Measurements from ENCODE around the gene GPR87. TPM values are rescaled to one million over a fixed set of nuclear protein-coding genes. Genes with fewer than 3 reads are reported as not detected.

Gene GPR87
- total RNA-seq, 1 experiment from 2014 or later: not detected

GRCh38 chr3:151315846-151316245 is 774 bp downstream of the GPR87 start:
- ChIA-PET POLR2A (no interaction called here), CTCF (interaction anchor here (1.5 kb wide), 1 partner anchor 12 kb away, joined by 7 read pairs; no protein-coding TSS in a partner anchor)
- Mint-ChIP-seq H3K27ac (peak overlapping the region; percentile 86), H3K4me3 (no peak overlapping the region), H3K36me3 (no peaks in the 10 kb centered on the region), H3K4me1 (peaks cover 51% of the 10 kb centered on the region), H3K9me3 (no peaks in the 10 kb centered on the region), H3K27me3 (ENCODE audit: low read depth) (no peaks in the 10 kb centered on the region)
- no peak for ATAC-seq
- DNase-seq (ENCODE audit: low spot score): no peak
- TF ChIP-seq TCF7 (CRISPR knock-in tag; IDR thresholded peaks at IDR 0.05; ENCODE audit: low read depth) (no peak), TEAD1 (CRISPR knock-in tag; IDR thresholded peaks at IDR 0.05) (no peak), OVOL2 (CRISPR knock-in tag; IDR thresholded peaks at IDR 0.05; ENCODE audit: borderline replicate concordance) (no peak), NFE2L1 (CRISPR knock-in tag; IDR thresholded peaks at IDR 0.05) (no peak), KAT7 (CRISPR knock-in tag; IDR thresholded peaks at IDR 0.05; ENCODE audit: borderline replicate concordance) (no peak), RORB (CRISPR knock-in tag; IDR thresholded peaks at IDR 0.05) (no peak), CREB1 (CRISPR knock-in tag; IDR thresholded peaks at IDR 0.05) (no peak), ZBTB21 (CRISPR knock-in tag; IDR thresholded peaks at IDR 0.05; ENCODE audit: borderline replicate concordance) (no peak), HMGA2 (CRISPR knock-in tag; IDR thresholded peaks at IDR 0.05) (no peak), ARID4B (CRISPR knock-in tag; IDR thresholded peaks at IDR 0.05; ENCODE audit: borderline replicate concordance) (no peak), PREB (CRISPR knock-in tag; IDR thresholded peaks at IDR 0.05; ENCODE audit: borderline replicate concordance) (no peak), ERG (CRISPR knock-in tag; IDR thresholded peaks at IDR 0.05) (no peak), ZNF671 (CRISPR knock-in tag; IDR thresholded peaks at IDR 0.05) (no peak), ZNF317 (CRISPR knock-in tag; IDR thresholded peaks at IDR 0.05; ENCODE audit: borderline replicate concordance, low read depth) (no peak), SMAD4 (CRISPR knock-in tag; IDR thresholded peaks at IDR 0.05) (no peak), FOXP1 (CRISPR knock-in tag; IDR thresholded peaks at IDR 0.05; ENCODE audit: borderline replicate concordance) (no peak), TEAD4 (CRISPR knock-in tag; IDR thresholded peaks at IDR 0.05) (no peak), MYBL2 (CRISPR knock-in tag; IDR thresholded peaks at IDR 0.05) (no peak), NR2C2 (CRISPR knock-in tag; IDR thresholded peaks at IDR 0.05) (no peak)

- Mint-ChIP-seq H3K9me3 (no peaks in the 10 kb centered on the region), H3K27ac (peak overlapping the region; percentile 83)
- CTCF ChIA-PET: no interaction called here
- TF ChIP-seq ZNF121 (CRISPR knock-in tag; IDR thresholded peaks at IDR 0.05): no peak
- no peak for TF ChIP-seq ZSCAN18 (CRISPR knock-in tag; IDR thresholded peaks at IDR 0.05)
- TF ChIP-seq ZNF138 (CRISPR knock-in tag; conservative IDR thresholded peaks at IDR 0.05): no peak
- no peak for TF ChIP-seq ERG (CRISPR knock-in tag; IDR thresholded peaks at IDR 0.05)
- no peak for TF ChIP-seq ZNF532 (CRISPR knock-in tag; IDR thresholded peaks at IDR 0.05; ENCODE audit: borderline replicate concordance)
- no peak for TF ChIP-seq IRF2 (CRISPR knock-in tag; IDR thresholded peaks at IDR 0.05; ENCODE audit: borderline replicate concordance, low read depth)
Measured at GRCh38 chr3:151315136-151315535, 1.5 kb downstream of the GPR87 start.

More at GRCh38 chr3:151315136-151315535, 1.5 kb downstream of the GPR87 start:
- no peak overlapping the region for H3K4me3 Mint-ChIP-seq
- H3K4me1 Mint-ChIP-seq: peaks cover 51% of the 10 kb centered on the region
- POLR2A ChIA-PET: no interaction called here
- no peak for ATAC-seq
- H3K27me3 Mint-ChIP-seq (ENCODE audit: low read depth): no peaks in the 10 kb centered on the region
- no peaks in the 10 kb centered on the region for H3K36me3 Mint-ChIP-seq
- no peak for DNase-seq (ENCODE audit: low spot score)
